GM11168 (cell line): ENCODE results near the gene NCK1.
"Not testable (repeated sequence)": the region's sequence is repeated elsewhere in the genome, so short reads cannot be mapped to it uniquely, and the experiment has no call there.

Experiments used
- in situ Hi-C: fragments of 300-500 bp; cut with MboI; formaldehyde crosslinking; loops from one replicate; pipeline ENCODE4 v1.12.0; 2022; ENCODE audit warnings: low sequenced_read_pairs; ENCODE audit not compliant: unreplicated experiment

NCK1 gene

DNA sequence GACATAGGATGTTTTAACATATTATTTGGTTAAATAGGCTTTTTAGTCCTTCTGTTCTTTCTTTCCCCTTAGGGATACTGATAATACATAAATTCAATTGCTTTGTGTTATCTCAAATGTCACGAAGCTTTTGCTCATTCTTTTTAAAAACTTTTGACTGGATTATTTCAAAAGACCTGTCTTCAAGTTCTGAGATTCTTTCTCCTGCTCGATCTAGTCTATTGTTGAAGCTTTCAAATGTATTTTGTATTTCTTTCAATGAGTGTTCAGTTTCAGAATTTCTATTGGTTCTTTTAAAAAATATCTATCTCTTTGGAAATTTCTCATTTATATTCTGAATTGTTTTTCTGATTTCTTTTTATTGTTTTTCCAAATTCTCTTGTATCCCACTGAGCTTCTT, 112.7 kb downstream of the NCK1 start:
- in situ Hi-C loops: no loop called here

DNA sequence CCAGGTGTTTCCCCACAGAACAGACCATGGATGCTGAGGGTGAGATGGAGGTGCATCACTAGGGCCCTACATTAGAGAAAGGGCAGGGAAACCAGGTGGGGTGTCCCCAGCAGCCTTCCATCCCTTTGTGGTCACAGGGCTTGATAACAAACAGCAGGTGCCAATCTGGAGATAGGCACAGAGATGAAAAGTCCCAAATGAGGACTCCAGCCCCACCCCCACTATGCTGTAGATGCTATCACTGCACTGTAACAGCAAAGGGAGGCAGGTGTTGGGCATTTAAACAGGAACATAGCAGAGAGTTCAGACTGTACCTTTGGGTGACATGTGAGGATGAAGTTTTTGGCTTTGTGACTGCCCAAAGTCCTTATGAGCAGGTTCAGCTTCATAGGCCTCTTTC, 117.2 kb downstream of the NCK1 start:
- in situ Hi-C loops: no loop called here

DNA sequence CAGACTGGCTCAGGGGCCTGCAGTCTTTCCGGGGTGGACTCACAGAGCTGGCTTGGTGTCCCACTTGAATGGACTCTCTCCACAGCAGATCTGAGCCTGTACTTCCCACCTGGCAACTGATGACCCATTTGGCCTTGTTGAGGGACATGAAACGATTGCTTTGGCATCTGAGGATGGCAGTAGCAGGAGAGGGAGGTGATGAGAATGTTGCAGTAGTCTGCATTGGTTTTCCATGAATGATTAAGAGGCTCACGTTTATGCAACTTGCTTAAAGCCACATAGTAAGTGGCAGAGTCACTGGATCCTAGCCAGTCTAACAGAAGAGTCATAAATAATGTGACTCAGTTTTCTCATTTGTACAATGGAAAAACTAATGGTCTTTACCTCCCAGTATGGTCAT, 117.7 kb downstream of the NCK1 start:
- in situ Hi-C loops: no loop called here

DNA sequence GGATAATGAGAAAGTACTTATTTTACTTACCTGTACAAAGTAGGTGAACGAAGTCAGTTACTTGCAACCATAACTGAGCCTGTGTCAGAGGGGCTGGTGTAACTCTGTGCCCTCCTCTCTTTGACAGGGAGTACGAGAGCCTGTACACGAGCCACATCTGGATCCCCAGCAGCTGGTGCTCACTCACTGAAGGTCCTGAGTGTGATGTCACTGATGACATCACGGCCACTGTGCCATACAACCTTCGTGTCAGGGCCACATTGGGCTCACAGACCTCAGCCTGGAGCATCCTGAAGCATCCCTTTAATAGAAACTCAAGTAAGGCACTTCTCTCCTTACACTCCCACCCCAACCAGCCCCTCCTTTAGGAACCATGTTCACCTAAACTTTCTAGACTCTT, 120.0 kb downstream of the NCK1 start:
- in situ Hi-C loops: no loop called here

DNA sequence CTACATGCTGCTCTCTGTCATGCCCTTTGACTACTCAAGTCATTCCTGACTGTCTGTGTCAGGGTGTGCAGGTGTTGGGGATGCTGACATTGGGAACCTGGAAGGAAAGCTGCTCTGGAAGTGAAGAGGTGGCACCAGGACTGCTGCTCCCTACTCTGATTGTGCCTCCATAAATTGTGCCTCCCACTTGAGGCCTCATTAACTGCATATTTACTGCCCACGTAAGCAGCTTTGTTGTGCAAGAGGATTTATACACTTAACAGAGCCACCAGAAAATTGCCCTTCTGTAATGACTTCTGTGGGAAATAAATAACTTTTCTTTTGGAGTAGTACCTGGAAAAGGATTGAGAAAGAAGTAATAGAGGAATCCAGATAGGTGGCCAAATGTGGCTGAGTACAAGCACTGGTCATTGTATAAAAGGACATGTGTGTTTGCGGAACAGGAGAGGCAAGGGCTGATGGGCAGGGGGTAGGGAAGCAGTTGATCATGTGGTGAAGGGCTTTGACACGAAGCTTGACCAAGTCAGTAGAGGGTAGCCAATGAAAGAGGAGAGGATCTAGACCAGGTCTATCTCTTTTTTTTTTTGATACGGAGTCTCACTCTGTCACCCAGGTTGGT, 120.6 kb downstream of the NCK1 start:
- in situ Hi-C loops: no loop called here

DNA sequence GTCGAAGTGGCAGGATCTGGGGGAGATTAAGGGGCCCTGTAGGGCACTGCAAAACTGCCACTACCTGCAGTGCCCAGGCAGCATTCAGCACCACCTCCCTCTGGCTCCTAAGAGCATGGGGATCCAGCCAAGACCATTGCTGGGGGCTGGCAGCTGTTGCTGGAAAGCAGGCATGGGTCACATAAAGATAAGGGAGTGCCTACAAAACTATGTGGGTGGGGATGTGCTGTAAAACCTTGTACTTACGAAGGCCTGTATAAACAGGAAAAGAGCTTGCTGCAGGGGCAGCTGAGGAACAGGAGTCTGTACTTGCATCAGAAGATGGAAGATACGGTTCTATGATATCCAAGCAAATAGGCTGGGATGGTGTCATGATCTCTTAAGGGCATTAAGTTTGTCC, 122.8 kb downstream of the NCK1 start:
- in situ Hi-C loops: no loop called here

DNA sequence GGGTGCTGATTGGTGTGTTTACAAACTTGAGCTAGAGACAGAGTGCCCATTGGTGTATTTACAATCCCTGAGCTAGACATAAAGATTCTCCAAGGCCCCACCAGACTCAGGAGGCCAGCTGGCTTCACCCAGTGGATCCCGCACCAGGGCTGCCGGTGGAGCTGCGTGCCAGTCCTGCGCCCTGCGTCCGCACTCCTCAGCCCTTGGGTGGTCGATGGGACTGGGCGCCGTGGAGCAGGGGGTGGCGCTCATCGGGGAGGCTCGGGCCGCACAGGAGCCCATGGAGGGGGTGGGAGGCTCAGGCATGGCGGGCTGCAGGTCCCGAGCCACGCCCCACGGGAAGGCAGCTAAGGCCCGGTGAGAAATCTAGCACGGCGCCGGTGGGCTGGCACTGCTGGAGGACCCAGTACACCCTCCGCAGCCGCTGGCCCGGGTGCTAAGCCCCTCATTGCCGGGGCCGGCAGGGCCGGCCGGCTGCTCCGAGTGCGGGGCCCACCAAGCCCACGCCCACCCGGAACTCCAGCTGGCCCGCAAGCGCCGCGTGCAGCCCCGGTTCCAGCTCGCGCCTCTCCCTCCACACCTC, 125.5 kb downstream of the NCK1 start:
- in situ Hi-C loops: not testable (repeated sequence)

DNA sequence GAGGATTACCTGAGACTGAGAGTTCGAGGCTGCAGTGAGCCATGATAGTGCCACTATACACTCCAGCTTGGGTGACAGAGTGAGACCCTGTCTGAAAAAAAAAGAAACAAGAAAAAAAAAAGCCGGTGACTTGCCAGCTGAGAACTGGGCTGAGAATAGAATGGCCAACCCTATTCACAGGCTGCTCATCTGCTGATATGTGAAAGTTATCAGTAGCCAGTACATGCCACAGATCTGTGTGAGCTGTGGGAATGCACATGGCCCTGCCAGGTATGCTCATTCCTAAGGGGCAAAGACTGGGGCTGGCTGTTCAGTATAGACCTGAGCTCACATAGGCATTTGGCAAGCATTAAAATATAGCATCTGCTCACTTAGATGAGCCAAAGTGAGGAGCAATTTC, 126.6 kb downstream of the NCK1 start:
- in situ Hi-C loops: no loop called here

DNA sequence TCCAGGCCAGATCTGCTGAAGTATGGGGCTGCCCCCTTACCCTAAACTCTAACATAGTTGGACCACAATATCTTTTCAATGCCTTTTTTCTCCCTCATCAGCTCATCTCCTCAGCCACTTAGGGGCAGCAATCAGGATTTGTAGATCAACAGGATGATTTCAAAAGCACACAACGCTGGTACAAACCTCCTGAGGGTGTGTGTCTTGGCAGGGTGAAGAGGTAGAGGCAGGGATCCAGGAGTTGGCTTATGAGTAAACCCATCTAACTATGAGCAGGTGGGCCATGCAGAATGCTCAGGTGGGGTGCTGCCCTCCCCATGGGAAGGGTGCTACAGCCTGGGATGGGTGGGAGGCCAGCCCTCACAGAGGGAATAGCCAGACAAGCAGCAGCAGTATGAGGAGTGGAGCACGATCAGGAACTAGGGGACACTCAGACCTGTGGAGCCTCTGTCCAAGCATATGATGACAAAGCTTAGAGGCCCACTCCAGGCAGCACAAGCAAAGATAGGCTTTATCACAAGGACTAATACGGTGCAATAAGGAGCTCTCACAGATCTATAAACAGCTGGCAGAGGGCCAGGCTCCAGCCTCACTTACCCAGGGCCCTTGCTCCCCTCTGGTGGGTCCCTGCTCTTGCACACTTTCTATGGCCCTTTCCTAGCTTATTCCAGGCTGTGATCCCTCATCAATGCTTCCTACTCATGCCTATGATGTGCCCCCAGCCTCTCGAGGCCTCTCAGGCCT, 127.9 kb downstream of the NCK1 start:
- in situ Hi-C loops: loop anchor here (10.0 kb wide), 2 partner anchors 215 to 915 kb away; no protein-coding TSS in a partner anchor

DNA sequence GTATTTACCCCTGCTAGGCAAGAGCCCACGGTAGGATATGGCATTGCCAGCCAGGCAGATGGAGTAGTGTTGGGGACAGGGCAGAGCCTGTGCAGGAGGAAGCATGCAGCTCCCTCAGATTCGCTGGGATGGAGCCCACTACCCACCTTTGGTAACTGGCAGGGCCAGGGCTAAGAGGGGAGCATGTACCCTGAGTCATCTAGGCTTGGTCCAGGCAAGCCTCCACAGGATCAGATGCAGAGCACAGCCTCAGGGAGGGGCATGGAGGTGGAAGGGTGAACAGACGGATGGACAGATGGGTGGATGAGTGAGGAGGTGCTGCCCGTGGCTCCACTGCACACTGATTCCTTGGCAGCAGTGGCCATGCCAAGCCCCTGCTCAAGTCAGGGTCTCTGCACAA, 128.8 kb downstream of the NCK1 start:
- in situ Hi-C loops: loop anchor here (10.0 kb wide), 2 partner anchors 216 to 916 kb away; no protein-coding TSS in a partner anchor

DNA sequence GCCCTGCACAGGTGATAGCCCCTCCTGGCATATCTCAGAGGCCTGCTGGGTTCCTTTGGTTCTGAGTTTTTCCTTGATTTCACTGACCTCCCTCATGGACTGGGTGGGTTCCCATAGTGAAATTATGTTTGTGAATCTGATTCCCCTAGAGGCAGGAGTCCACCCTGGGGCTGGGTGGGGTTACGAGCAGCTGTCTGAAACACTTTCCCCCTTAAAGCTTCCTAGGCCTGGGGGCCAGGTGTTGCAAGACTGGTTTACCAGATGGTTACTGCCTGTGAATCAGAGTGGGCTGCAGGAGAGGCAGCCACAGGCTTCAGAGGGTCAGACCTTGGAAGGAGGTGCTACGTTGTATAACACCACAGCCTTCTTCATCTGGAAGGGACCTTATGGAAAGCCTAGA, 130.1 kb downstream of the NCK1 start:
- in situ Hi-C loops: loop anchor here (10.0 kb wide), 2 partner anchors 217 to 917 kb away; no protein-coding TSS in a partner anchor

DNA sequence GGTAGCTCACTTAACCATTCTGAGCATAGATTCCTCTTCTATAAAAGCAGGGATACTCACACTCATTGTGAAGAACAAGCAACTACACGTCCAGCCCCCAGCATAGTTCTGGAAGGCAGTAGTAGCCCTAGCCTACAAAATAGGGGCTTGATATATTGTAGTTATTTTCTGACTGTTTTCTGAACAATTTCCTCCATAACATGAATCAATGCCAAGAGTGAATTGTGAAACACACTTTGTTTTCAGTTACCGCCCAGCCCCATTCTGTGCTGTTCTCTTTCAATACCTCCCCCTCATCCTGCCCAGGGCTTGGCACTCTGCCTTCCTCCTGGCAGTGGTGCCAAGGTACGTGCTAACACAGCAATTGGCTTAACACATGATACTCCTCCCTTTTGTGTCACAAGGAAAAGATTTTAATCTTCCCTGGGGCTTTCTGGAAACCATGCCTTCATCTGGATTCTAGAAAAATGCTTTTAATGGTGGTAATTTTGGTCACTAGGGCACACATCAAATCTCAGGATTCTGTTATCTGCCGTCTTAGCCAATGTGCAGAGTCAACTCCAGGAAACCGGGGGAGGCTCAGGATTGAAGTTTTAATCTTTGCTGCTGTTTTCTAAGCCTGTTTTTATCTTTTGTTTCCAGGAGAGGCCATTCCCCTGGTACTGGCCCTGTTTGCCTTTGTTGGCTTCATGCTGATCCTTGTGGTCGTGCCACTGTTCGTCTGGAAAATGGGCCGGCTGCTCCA, 132.9 kb downstream of the NCK1 start:
- in situ Hi-C loops: loop anchor here (10.0 kb wide), 2 partner anchors 220 to 920 kb away; no protein-coding TSS in a partner anchor

DNA sequence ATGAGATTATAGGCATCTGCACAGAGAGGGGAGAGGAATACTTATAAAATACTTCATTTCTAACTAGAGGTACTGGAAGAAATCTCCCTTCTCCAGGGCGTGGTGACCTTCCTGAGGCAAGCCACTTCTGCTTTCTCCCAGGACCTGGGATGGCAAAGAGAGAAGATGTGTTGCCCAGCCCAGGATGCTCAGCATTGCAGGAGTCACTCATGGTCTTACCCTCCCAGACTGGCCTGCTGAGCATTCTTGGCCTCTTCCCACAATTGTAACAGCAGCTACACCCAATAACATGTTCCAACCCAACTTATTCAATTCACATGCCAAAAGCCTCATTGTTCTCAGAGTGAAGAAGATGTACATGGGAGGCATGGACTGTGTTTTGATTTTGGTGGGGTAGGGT, 133.6 kb downstream of the NCK1 start:
- in situ Hi-C loops: loop anchor here (10.0 kb wide), 2 partner anchors 221 to 921 kb away; no protein-coding TSS in a partner anchor
